ENCODE data around the gene NVL.

- TF ChIP-seq CTCF (IDR thresholded peaks at IDR 0.05) (no peak), POLR2AphosphoS5 (IDR thresholded peaks at IDR 0.05) (no peak)
Measured at GRCh38 chr1:224331824-224332223, 1.9 kb upstream of the NVL start.
